Islet of Langerhans (tissue), 1 donor: ENCODE measurements around the gene PKN3.

Experiments
- FAIRE-seq: peaks from one replicate; lab custom pipeline; 2011; peaks lifted over from hg19 to GRCh38; lab: Jason Lieb, UNC

PKN3 gene

DNA sequence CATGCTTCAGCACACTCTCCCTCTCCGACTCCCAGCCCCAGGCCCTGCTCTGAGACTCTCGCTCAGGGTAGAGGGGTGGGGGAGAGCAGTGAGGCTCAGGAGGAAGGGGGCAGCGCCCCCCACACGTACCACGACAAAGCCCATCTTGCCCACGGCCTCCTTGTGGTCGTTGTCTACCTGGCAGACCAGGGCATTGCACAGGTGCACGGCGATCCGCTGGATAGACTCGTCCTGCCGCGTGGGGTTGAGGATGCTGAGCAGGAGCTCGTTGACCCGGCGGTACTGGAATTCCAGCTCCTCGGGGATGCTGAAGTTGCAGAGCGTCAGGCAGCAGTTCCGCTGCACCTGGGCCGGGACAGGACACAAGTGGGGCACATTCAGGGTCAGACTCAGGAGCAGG is 40.1 kb downstream of the PKN3 start:
- no peak for FAIRE-seq

GRCh38 chr9:128743421-128743820 is 41.1 kb downstream of the PKN3 start:
- no peak for FAIRE-seq

GRCh38 chr9:128747241-128747640 is 44.9 kb downstream of the PKN3 start:
- no peak for FAIRE-seq

- no peak for FAIRE-seq
Measured at GRCh38 chr9:128750926-128751595, 48.8 kb downstream of the PKN3 start.

DNA sequence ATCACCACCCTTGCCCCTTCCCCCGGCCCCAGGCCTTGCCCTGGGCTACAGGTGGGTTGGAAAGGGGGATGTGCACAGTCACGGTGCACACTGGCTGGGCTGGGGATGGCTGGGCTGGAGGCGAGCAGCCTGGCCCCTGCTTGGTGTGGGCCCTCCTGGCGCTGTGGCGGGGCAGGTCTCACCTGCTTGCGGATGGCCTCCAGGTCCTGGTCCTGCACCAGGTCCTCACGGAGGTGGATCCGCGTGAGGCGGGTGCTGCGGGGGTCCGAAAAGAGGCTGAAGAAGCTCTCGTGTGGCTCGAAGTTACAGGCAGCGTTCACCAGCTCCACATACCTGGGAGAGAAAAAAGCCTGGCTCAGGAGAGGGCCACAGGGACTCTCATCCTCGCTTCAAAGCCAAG is 51.3 kb downstream of the PKN3 start:
- FAIRE-seq, result no peak

DNA sequence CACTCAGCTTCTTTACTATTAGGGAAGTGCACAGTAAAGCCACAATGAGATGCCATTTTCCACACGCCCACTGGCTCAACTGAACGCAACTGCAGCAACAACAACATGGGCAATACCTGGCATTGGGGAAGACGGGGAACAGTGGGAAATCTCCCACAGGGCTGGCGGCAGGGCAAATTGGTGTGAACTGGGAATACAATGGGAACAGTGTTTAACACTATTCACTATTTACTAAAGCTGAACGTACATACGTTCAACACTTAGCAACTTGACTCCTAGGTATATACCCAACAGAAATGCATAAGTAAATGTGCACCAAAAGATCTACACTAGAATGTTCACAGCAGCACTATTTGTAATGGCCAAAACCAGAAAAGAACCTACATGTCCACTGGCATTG is 55.3 kb downstream of the PKN3 start:
- FAIRE-seq, result no peak

GRCh38 chr9:128762671-128763449 is 60.6 kb downstream of the PKN3 start:
- no peak for FAIRE-seq

DNA sequence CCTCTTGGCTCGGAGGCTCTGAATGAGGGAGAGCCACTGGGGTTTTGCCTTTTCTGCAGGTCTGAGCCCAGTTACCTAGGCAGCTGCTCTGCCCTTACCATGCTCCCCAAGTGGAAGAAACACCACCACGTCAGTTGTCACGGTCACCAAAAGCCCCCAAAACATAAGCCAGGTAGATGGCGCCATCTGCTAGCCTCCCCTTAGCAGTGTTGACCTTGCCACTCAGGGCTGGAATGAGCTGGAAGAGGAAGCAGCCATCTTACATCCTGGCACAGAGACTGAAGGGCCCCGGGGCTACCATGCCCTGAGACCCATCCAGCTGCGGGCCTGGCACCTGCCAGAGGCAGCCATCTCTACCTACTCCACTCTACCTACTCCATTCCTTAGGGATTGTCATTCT is 62.1 kb downstream of the PKN3 start:
- FAIRE-seq, result no peak

DNA sequence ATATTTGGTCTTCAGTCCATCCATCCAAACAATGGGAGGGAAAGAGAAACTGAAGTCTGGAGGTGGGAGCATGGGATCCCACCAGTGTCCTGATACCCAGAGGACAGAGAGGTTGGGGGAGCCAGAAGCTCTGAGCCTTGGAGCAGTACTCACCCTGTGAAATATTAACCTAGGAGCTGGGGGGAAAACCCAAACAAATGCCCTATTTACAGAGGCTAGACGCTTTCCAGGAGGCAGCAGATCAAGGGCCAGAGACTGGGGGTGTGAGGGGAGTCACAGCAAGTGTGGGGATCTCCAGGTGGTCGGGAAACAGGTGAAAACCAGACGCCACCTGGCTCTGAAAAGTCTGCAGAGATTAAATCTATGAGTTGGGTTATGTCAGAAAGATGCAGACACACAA is 63.2 kb downstream of the PKN3 start:
- no peak for FAIRE-seq

DNA sequence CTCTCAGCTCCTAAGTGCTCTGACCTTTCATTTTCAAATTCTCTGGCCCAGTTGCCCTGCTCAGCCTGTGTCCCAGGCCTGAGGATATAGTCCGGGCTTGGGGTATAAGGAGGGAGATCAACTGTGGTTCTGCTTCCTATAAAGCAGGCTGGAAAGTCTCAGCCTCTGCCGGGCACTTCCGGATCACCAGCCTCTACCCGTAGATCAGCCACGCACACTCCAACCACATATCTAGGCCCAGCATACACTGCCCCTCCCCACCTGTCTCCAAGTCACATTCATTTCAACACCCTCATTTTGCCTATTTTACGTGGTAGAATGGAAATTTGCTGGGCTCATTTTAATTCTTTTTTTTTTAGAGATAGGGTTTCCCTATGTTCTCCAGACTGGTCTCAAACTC is 66.3 kb downstream of the PKN3 start:
- FAIRE-seq, result no peak
